Heart right ventricle (tissue), 16 donors: ENCODE results near the gene CDK16. TPM values are rescaled to one million over a fixed set of nuclear protein-coding genes. Genes with fewer than 3 reads are reported as not detected.

Source experiments
- ATAC-seq, 8 donors: fragments of 200-7000 bp; cut with Tn5 transposase; one replicate each; pipeline ENCODE4 v1.9.1; 2020; ENCODE audit warnings: mild to moderate bottlenecking in 8 of 8, moderate library complexity in 8 of 8, moderate number of reproducible peaks in 1 of 8
- DNase-seq, 2 donors: peaks; one replicate each; pipeline ENCODE4 v3.0.0-alpha.2; 2020
- H3K27ac ChIP-seq, 10 donors: fragments of 200-600 bp; sonication (generic) in 2 of 10; one replicate each; pipeline versions ENCODE4 v1.5.0 to v1.8.0; 2020 to 2022; ENCODE audit warnings: mild to moderate bottlenecking in 3 of 10
- H3K27me3 ChIP-seq, 7 donors: fragments of 200-600 bp; one replicate each; pipeline ENCODE4 v1.8.0; 2021 to 2022; ENCODE audit warnings: mild to moderate bottlenecking in 2 of 7
- H3K36me3 ChIP-seq, 9 donors: fragments of 200-600 bp; sonication (generic) in 1 of 9; one replicate each; pipeline versions ENCODE4 v1.5.0 to v1.8.0; 2020 to 2022; ENCODE audit warnings: mild to moderate bottlenecking in 2 of 9
- H3K4me1 ChIP-seq, 9 donors: fragments of 200-600 bp; sonication (generic) in 1 of 9; one replicate each; pipeline versions ENCODE4 v1.5.0 to v1.8.0; 2020 to 2022; ENCODE audit warnings: mild to moderate bottlenecking in 4 of 9
- H3K4me3 ChIP-seq, 10 donors: fragments of 200-600 bp; sonication (generic) in 2 of 10; one replicate each; pipeline versions ENCODE4 v1.5.0 to v1.8.0; 2020 to 2022; ENCODE audit warnings: mild to moderate bottlenecking in 7 of 10, moderate library complexity in 2 of 10
- H3K9me3 ChIP-seq, 11 donors: fragments of 200-600 bp in 10 of 11; sonication (generic) in 2 of 11; one replicate each; pipeline versions ENCODE4 v1.5.0 to v1.8.0; 2013 to 2022; ENCODE audit warnings: mild to moderate bottlenecking in 2 of 11, control low read depth in 1 of 11, moderate library complexity in 1 of 11
- WGBS, 2 donors: extraction: QIAGEN DNeasy Blood & Tissue Kit; methylation state at CpG; one replicate each; pipeline ENCODE4 v1.1.7; 2013; ENCODE audit warnings: inconsistent platforms in 1 of 2; 5-methylcytosine and 5-hydroxymethylcytosine counted together
- intact Hi-C, 10 donors: fragments of 100-400 bp; cut with DNase I; formaldehyde crosslinking; loops; one replicate each; pipeline versions ENCODE4 v1.11.1 to v1.14.2; 2022
- polyA plus RNA-seq, 2 donors: library from polyadenylated mRNA; stranded (reverse); fragments of 200-250 nt; gene quantifications; one replicate each; pipeline ENCODE4 v1.2.3, GENCODE V29; 2013
- total RNA-seq, 10 donors: library from RNA; stranded (reverse); fragmentation: NEBNext Ultra II Directional in 3 of 10; extraction: Animal tissue kit (Norgen Biotek cat#: 25700) in 3 of 10; gene quantifications; one replicate each; pipeline versions ENCODE4 v1.2.1 to v1.2.4, GENCODE V29; 2021 to 2023
- TF ChIP-seq, protein P1 (sequence below), 9 donors: fragments of 200-600 bp; sonication (generic) in 2 of 9; IDR thresholded peaks; one replicate each; pipeline versions ENCODE4 v1.5.0 to v1.8.0; 2021 to 2022; ENCODE audit warnings: antibody characterized with exemption in 9 of 9, mild to moderate bottlenecking in 5 of 9, moderate library complexity in 1 of 9
- donor health status: Arrhythmogenic right ventricular cardiomyopathy.
- donor health status: ischemic (EF 13 %, LVEDD 7.1; RV severe dilation, severe dysfunction).
- donor health status: healthy with polysubstance abuse.
- donor health status: DM: no; HTN: yes; CAD: no.
- donor health status: DM: no; HTN: no; CAD: no.
- donor health status: ischemic (EF 25% LVEDD 6.9; RV normal size, moderate dysfunction).
- donor health status: ischemic (EF 25% LVEDD 5.7; RV mildly dilated, moderate dysfunction).
- donor health status: healthy.
- donor health status: DM: yes; HTN: yes; CAD: no.
- donor health status: Ischemic cardiomyopathy.
- donor health status: ischemic (EF 35%, LVEDD 5.7; RV mildly dilated, moderate dysfunction).
- donor health status: nonischemic (EF 11% LVEDD 7.7; RV severe dilation, severe dysfunction).
- donor health status: DM: yes; HTN: yes; CAD: no.
- donor health status: PGD.
- donor health status: ischemic (EF 29% LVEDD 5.4; RV normal size, mild dysfunction).
- donor health status: nonischemic (EF 23%, LVEDD 6.1; RV moderate dilation, normal function).

CDK16 gene
- total and polyA plus RNA-seq, 12 donors, result 110 to 193 (median 145) TPM

DNA sequence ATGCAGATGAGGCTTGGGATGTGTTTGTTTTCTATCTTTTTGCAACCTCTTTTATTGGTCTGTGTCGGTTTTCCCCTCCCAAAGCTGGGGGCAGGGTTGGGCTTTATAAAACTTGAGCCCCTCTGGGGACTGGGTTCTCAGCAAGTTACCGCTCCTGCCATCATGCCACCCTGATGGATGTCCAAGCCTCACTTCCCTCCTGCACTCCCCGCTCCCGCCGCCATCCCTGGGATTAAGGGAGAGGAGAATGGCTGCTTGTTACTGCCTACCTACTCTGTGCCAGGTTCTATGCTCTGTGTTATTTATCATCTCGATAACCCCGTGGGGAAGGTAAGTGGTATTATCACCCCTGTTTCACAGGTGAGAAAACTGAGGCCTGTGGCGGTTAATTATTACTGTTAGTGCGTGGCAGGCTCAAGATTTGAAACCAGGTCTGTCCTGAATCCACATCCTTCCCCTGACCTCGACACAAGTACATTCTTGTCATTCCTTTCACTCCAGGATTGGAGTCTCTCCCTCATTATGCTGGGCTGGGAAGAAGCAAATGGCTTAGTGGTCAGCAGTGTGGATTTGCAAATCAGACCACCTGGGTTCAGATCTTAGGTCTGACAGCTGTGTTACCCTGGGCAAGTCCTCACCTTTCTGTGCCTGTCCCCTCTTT, 20.3 kb upstream of the CDK16 start:
- Histone ChIP-seq H3K27ac (no peak overlapping the region), H3K9me3 (no peaks in the 10 kb centered on the region), H3K4me1 (peaks cover 2 to 51% (median 41%) of the 10 kb centered on the region in 9 donors), H3K27me3 (no peaks in the 10 kb centered on the region), H3K36me3 (peaks cover 0 to 72% (median 31%) of the 10 kb centered on the region in 9 donors), H3K4me3 (no peak overlapping the region)
- ATAC-seq (no peak), DNase-seq (no peak)
- TF ChIP-seq, protein P1, sequence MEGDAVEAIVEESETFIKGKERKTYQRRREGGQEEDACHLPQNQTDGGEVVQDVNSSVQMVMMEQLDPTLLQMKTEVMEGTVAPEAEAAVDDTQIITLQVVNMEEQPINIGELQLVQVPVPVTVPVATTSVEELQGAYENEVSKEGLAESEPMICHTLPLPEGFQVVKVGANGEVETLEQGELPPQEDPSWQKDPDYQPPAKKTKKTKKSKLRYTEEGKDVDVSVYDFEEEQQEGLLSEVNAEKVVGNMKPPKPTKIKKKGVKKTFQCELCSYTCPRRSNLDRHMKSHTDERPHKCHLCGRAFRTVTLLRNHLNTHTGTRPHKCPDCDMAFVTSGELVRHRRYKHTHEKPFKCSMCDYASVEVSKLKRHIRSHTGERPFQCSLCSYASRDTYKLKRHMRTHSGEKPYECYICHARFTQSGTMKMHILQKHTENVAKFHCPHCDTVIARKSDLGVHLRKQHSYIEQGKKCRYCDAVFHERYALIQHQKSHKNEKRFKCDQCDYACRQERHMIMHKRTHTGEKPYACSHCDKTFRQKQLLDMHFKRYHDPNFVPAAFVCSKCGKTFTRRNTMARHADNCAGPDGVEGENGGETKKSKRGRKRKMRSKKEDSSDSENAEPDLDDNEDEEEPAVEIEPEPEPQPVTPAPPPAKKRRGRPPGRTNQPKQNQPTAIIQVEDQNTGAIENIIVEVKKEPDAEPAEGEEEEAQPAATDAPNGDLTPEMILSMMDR (IDR thresholded peaks at IDR 0.05), result no peak
- intact Hi-C loops, result loop anchor here in 3 of 10 donors (10.0 kb wide), 2 partner anchors 187 to 457 kb away; partner anchors contain the start of genes ELK1 (in 1 of the 3) and UXT (in 1 of the 3)
- WGBS, 2 donors, result 61 to 63% methylated on average over 8 to 10 of the region's 10 CpGs

DNA sequence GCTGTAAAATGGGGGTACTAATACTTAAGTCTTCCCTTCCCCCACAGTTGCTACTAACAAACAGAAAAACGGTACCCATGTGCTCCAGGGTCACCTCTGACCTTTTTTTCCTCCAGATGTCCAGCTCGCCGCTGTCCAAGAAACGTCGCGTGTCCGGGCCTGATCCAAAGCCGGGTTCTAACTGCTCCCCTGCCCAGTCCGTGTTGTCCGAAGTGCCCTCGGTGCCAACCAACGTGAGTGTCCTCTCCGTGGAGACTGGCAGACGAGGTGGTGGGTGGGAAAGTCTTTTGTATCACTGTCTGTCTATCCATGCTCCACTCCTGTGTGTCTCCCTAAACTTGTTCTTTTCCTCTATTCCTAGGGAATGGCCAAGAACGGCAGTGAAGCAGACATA, 19.8 kb upstream of the CDK16 start:
- peaks cover 2 to 48% (median 41%) of the 10 kb centered on the region in 9 donors for H3K4me1 ChIP-seq
- no peaks in the 10 kb centered on the region for H3K9me3 ChIP-seq
- intact Hi-C loops, result loop anchor here in 3 of 10 donors (10.0 kb wide), 2 partner anchors 186 to 456 kb away; partner anchors contain the start of genes ELK1 (in 1 of the 3) and UXT (in 1 of the 3)
- peaks cover 0 to 77% (median 33%) of the 10 kb centered on the region in 9 donors for H3K36me3 ChIP-seq
- no peak overlapping the region for H3K4me3 ChIP-seq
- TF ChIP-seq, protein P1 (IDR thresholded peaks at IDR 0.05), result no peak
- WGBS, 2 donors, result 51 to 74% methylated on average over 15 of the region's 15 CpGs
- no peak overlapping the region for H3K27ac ChIP-seq
- H3K27me3 ChIP-seq, result no peaks in the 10 kb centered on the region
- DNase-seq (no peak), ATAC-seq (no peak)

DNA sequence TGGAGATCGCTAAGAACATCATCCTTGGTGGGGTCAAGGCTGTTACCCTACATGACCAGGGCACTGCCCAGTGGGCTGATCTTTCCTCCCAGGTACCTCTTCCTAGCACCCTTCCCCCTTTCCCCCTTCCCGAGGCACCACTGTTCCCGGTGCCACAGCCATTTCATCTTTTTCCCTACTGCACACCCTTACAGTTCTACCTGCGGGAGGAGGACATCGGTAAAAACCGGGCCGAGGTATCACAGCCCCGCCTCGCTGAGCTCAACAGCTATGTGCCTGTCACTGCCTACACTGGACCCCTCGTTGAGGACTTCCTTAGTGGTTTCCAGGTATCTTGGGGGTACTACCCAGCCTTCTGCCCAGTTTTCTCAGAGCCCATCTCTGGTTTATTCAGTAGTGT, 19.2 kb upstream of the CDK16 start:
- DNase-seq (no peak), ATAC-seq (no peak)
- Histone ChIP-seq H3K4me1 (peaks cover 2 to 48% (median 41%) of the 10 kb centered on the region in 9 donors), H3K9me3 (no peaks in the 10 kb centered on the region), H3K27ac (no peak overlapping the region), H3K27me3 (no peaks in the 10 kb centered on the region), H3K36me3 (peaks cover 0 to 83% (median 33%) of the 10 kb centered on the region in 9 donors), H3K4me3 (no peak overlapping the region)
- WGBS, 2 donors, result 91 to 92% methylated on average over 10 of the region's 10 CpGs
- TF ChIP-seq, protein P1 (IDR thresholded peaks at IDR 0.05), result no peak
- intact Hi-C loops, result loop anchor here in 3 of 10 donors (10.0 kb wide), 2 partner anchors 186 to 456 kb away; partner anchors contain the start of genes ELK1 (in 1 of the 3) and UXT (in 1 of the 3)

DNA sequence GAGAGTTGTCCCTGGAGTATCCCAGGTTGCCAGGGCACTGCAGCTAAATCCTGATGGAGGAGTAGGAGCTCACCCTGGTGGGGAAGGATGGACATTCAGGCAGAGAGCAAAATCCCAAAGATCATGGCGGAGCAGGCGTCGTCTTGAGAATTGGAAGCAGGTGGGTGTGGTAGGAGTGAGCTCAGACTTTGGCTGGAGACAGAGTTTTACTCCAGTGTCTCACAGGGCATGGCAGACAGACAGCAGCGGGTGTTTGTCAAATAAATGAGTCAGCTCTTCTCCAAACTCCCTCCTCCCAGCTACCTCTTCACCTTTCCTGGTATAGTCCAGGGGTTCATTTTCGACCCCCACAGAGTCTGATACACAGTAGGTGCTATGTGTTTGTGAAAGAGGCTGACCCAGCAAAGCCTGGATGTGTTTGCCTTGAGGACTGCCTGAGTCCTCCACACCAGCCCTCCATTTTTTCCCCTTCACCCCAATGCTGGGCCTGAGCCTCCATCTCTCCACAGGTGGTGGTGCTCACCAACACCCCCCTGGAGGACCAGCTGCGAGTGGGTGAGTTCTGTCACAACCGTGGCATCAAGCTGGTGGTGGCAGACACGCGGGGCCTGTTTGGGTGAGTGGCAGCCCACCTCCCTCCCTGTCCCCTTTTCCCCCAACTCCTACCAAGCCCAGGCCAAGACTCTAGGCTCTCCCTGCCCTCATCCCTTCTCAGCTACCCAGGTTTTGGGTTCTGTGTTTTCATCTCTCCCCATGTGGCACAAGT, 17.9 kb upstream of the CDK16 start:
- Histone ChIP-seq H3K4me1 (peaks cover 2 to 36% (median 29%) of the 10 kb centered on the region in 9 donors), H3K27ac (peak overlapping the region in 2 of 10 donors; percentile 20 to 56), H3K36me3 (peaks cover 0 to 96% (median 33%) of the 10 kb centered on the region in 9 donors), H3K4me3 (no peak overlapping the region), H3K27me3 (no peaks in the 10 kb centered on the region), H3K9me3 (no peaks in the 10 kb centered on the region)
- TF ChIP-seq, protein P1 (IDR thresholded peaks at IDR 0.05), result peak in 3 of 9 donors; percentile 12 to 21 (median 12)
- WGBS, 2 donors, result 67 to 77% methylated on average over 9 of the region's 9 CpGs
- intact Hi-C loops, result no loop called here
- DNase-seq (no peak), ATAC-seq (peak in 6 of 8 donors; percentile 30 to 67 (median 56))
